Osteocyte (in vitro differentiated cells): Measurements from ENCODE around the gene MEIS1. TPM values are rescaled to one million over a fixed set of nuclear protein-coding genes. Genes with fewer than 3 reads are reported as not detected.

Experiments
- DNase-seq: peaks from one replicate; pipeline ENCODE4 v3.0.0; 2021; ENCODE audit warnings: mixed read lengths; ENCODE audit not compliant: unreplicated experiment; ENCODE audit errors: extremely low spot score
- H3K27ac Mint-ChIP-seq: one replicate; pipeline ENCODE4 v1.8.0; 2021; ENCODE audit warnings: mild to moderate bottlenecking, mixed read lengths; ENCODE audit not compliant: unreplicated experiment
- H3K27me3 Mint-ChIP-seq: one replicate; pipeline ENCODE4 v1.8.0; 2021; ENCODE audit warnings: mixed read lengths; ENCODE audit not compliant: unreplicated experiment
- H3K36me3 Mint-ChIP-seq: one replicate; pipeline ENCODE4 v1.8.0; 2021; ENCODE audit warnings: mixed read lengths; ENCODE audit not compliant: unreplicated experiment
- H3K4me1 Mint-ChIP-seq: one replicate; pipeline ENCODE4 v1.8.0; 2021; ENCODE audit warnings: mixed read lengths; ENCODE audit not compliant: unreplicated experiment
- H3K4me3 Mint-ChIP-seq: one replicate; pipeline ENCODE4 v1.8.0; 2021; ENCODE audit warnings: mild to moderate bottlenecking, moderate library complexity, mixed read lengths; ENCODE audit not compliant: unreplicated experiment
- H3K9me3 Mint-ChIP-seq: one replicate; pipeline ENCODE4 v1.8.0; 2021; ENCODE audit warnings: mixed read lengths; ENCODE audit not compliant: unreplicated experiment
- CTCF ChIP-seq: fragments of 200-600 bp; sonication (generic); IDR thresholded peaks from 2 replicates; pipeline ENCODE4 v1.5.0; 2021; ENCODE audit warnings: antibody characterized with exemption, mild to moderate bottlenecking, moderate library complexity
- total RNA-seq: library from RNA; stranded (reverse); gene quantifications from 2 replicates; pipeline ENCODE4 v1.2.1, GENCODE V29; 2021

Gene MEIS1
- total RNA-seq, 1 donor from 2014 or later: 0.86 TPM

- DNase-seq: no peak
- no peaks in the 10 kb centered on the region for H3K9me3 Mint-ChIP-seq
- no peaks in the 10 kb centered on the region for H3K4me1 Mint-ChIP-seq
- peaks cover 53% of the 10 kb centered on the region for H3K27me3 Mint-ChIP-seq
- TF ChIP-seq CTCF: no peak
- H3K36me3 Mint-ChIP-seq: no peaks in the 10 kb centered on the region
- H3K4me3 Mint-ChIP-seq: no peak overlapping the region
- H3K27ac Mint-ChIP-seq: no peak overlapping the region
Observed at GRCh38 chr2:66567729-66568128, 132.8 kb downstream of the MEIS1 start.

- Mint-ChIP-seq H3K9me3 (no peaks in the 10 kb centered on the region), H3K27ac (no peak overlapping the region), H3K36me3 (no peaks in the 10 kb centered on the region), H3K27me3 (peaks cover 54% of the 10 kb centered on the region), H3K4me3 (no peak overlapping the region), H3K4me1 (no peaks in the 10 kb centered on the region)
- DNase-seq: no peak
- no peak for TF ChIP-seq CTCF
Observed at GRCh38 chr2:66568650-66569300, 133.8 kb downstream of the MEIS1 start.

DNA sequence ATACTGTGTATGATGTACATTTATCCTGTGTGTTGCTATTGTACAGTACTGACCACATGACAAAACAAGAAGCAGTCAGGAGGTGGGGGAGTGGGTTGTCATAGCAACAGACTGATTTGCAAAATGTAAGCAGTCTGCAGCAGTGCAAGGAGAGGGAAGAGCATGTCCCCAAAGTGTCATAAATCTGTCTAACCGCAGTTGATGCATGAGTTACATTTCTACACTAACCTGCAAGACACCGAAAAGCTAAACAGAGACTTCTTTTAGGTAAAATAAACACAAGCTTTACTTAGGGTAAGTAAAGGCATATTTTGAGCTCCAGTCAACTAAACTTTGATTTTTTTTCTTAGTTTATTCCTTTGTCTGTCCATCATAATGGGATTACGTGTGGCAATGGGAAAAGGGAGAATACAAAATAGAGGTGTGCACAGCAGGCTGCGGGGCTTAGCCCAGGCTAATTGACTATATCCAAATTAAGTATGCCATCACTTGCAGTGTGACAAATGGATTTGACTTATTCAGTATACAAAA, 134.5 kb downstream of the MEIS1 start:
- no peaks in the 10 kb centered on the region for H3K4me1 Mint-ChIP-seq
- no peaks in the 10 kb centered on the region for H3K9me3 Mint-ChIP-seq
- no peak overlapping the region for H3K4me3 Mint-ChIP-seq
- H3K27ac Mint-ChIP-seq: no peak overlapping the region
- H3K36me3 Mint-ChIP-seq: no peaks in the 10 kb centered on the region
- no peak for TF ChIP-seq CTCF
- DNase-seq: no peak
- peaks cover 53% of the 10 kb centered on the region for H3K27me3 Mint-ChIP-seq

GRCh38 chr2:66569974-66570373, 135.0 kb downstream of the MEIS1 start:
- peaks cover 3% of the 10 kb centered on the region for H3K4me1 Mint-ChIP-seq
- H3K36me3 Mint-ChIP-seq: no peaks in the 10 kb centered on the region
- no peak overlapping the region for H3K4me3 Mint-ChIP-seq
- TF ChIP-seq CTCF: no peak
- no peak for DNase-seq
- no peaks in the 10 kb centered on the region for H3K9me3 Mint-ChIP-seq
- peaks cover 59% of the 10 kb centered on the region for H3K27me3 Mint-ChIP-seq
- H3K27ac Mint-ChIP-seq: no peak overlapping the region

GRCh38 chr2:66570471-66570870, 135.5 kb downstream of the MEIS1 start:
- Mint-ChIP-seq H3K27ac (no peak overlapping the region), H3K27me3 (peaks cover 63% of the 10 kb centered on the region), H3K9me3 (no peaks in the 10 kb centered on the region), H3K4me1 (peaks cover 7% of the 10 kb centered on the region), H3K4me3 (no peak overlapping the region), H3K36me3 (no peaks in the 10 kb centered on the region)
- no peak for TF ChIP-seq CTCF
- DNase-seq: no peak
